Medulla oblongata (tissue), 1 donor: ENCODE data around the gene FHIP2A.

Experiments used
- DNase-seq: peaks from one replicate; pipeline ENCODE4 v3.0.0-alpha.2; 2015; ENCODE audit errors: extremely low spot score

Gene FHIP2A

GRCh38 chr10:114857922-114858629, 36.5 kb downstream of the FHIP2A start:
- DNase-seq = no peak

GRCh38 chr10:114859222-114859621, 37.6 kb downstream of the FHIP2A start:
- DNase-seq = no peak

- DNase-seq = no peak
These were observed 40.9 kb downstream of the FHIP2A start for GRCh38 chr10:114862456-114862855.

GRCh38 chr10:114867365-114867764, 45.8 kb downstream of the FHIP2A start:
- no peak for DNase-seq

- DNase-seq = no peak
These were observed 47.4 kb downstream of the FHIP2A start for GRCh38 chr10:114868870-114869519.

- no peak for DNase-seq
These were observed 47.9 kb downstream of the FHIP2A start for GRCh38 chr10:114869520-114869892.

GRCh38 chr10:114870486-114870885, 48.9 kb downstream of the FHIP2A start:
- no peak for DNase-seq

- no peak for DNase-seq
These were observed 49.8 kb downstream of the FHIP2A start for GRCh38 chr10:114871379-114871778.
